Measurements from ENCODE around the gene DCLRE1B. TPM values are rescaled to one million over a fixed set of nuclear protein-coding genes. Genes with fewer than 3 reads are reported as not detected.
A peak's percentile ranks its signal among the peaks of the same experiment; 100 is the strongest.

DCLRE1B gene
- total and polyA plus RNA-seq, 9 of the 15 experiments (the other 6 are each of a cell fraction or from before 2014, with no cell fraction given): 10.6 to 28.8 (median 17.2) TPM

- TF ChIP-seq HCFC1 (IDR thresholded peaks at IDR 0.05; ENCODE audit: low read depth, low read length): peak; percentile 54
- TF ChIP-seq, protein P1, sequence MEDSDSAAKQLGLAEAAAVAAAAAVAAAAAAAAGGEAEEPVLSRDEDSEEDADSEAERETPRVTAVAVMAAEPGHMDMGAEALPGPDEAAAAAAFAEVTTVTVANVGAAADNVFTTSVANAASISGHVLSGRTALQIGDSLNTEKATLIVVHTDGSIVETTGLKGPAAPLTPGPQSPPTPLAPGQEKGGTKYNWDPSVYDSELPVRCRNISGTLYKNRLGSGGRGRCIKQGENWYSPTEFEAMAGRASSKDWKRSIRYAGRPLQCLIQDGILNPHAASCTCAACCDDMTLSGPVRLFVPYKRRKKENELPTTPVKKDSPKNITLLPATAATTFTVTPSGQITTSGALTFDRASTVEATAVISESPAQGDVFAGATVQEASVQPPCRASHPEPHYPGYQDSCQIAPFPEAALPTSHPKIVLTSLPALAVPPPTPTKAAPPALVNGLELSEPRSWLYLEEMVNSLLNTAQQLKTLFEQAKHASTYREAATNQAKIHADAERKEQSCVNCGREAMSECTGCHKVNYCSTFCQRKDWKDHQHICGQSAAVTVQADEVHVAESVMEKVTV (CRISPR knock-in tag; IDR thresholded peaks at IDR 0.05): no peak
- no peak for TF ChIP-seq ETV5 (CRISPR knock-in tag; IDR thresholded peaks at IDR 0.05; ENCODE audit: low read depth)
- TF ChIP-seq ADNP (tag; IDR thresholded peaks at IDR 0.05): no peak
- no peak for TF ChIP-seq TFAM (CRISPR knock-in tag; conservative IDR thresholded peaks at IDR 0.05)
- TF ChIP-seq KDM5B (IDR thresholded peaks at IDR 0.05; ENCODE audit: insufficient replicate concordance, low read depth, low read length): peak; percentile 54
- no peak for TF ChIP-seq ZNF408 (CRISPR knock-in tag; IDR thresholded peaks at IDR 0.05; ENCODE audit: low read depth)
- TF ChIP-seq ZFP30 (CRISPR knock-in tag; IDR thresholded peaks at IDR 0.05; ENCODE audit: borderline replicate concordance): no peak
- TF ChIP-seq FOXK2 (conservative IDR thresholded peaks at IDR 0.05 in 1 of 2, IDR thresholded peaks at IDR 0.05 in 1 of 2; ENCODE audit: low read depth in 2 of 2): peak; percentile 55 to 65; a peak in 2 of 4 replicates
- TF ChIP-seq KAT8 (IDR thresholded peaks at IDR 0.05; ENCODE audit: low read depth): no peak
- TF ChIP-seq FOXM1 (IDR thresholded peaks at IDR 0.05; ENCODE audit: low read depth): no peak
- no peak; the same call in 1 of the 2 replicates for TF ChIP-seq FOXM1 (CRISPR knock-in tag; IDR thresholded peaks at IDR 0.05; ENCODE audit: low read depth)
- TF ChIP-seq NKRF (IDR thresholded peaks at IDR 0.05; ENCODE audit: borderline replicate concordance): peak; percentile 84
- no peak for TF ChIP-seq GTF2B (IDR thresholded peaks at IDR 0.05; ENCODE audit: extremely low read depth, insufficient read length)
- no peak for TF ChIP-seq PRDM10 (IDR thresholded peaks at IDR 0.05; ENCODE audit: partially characterized antibody)
- peak; percentile 94 to 98 for TF ChIP-seq UBTF (IDR thresholded peaks at IDR 0.05; ENCODE audit: borderline replicate concordance in 1 of 2, low read depth in 2 of 2, low read length in 2 of 2)
Observed at GRCh38 chr1:113929750-113930498, 24.8 kb downstream of the DCLRE1B start (continued).

Data from K562 (cell line).